GM12878 (cell line): Measurements from ENCODE around the gene ATP6V1C2. TPM values are rescaled to one million over a fixed set of nuclear protein-coding genes. Genes with fewer than 3 reads are reported as not detected.

Source experiments
- ATAC-seq: fragments of 200-7000 bp; cut with Tn5 transposase; 3 replicates; pipeline ENCODE4 v1.9.1; 2020; ENCODE audit warnings: mild to moderate bottlenecking, moderate library complexity
- BruUV-seq: library from RNA; stranded (reverse); fragments of 400-500 nt; replicated peaks from 2 replicates; lab custom pipeline; 2021; lab: Mats Ljungman, UMichigan
- CTCF ChIA-PET: fragments of 300-600 bp; sonication (Branson Sonifier 250); formaldehyde crosslinking; extraction: SDS; loops from one replicate; lab custom pipeline; 2021; ENCODE audit warnings: inconsistent platforms; lab: Yijun Ruan, JAX
- POLR2A ChIA-PET: fragments of 350-600 bp; formaldehyde crosslinking; extraction: SDS; loops from one replicate; lab custom pipeline; 2021; ENCODE audit warnings: inconsistent platforms; lab: Charles Lee
- RAD21 ChIA-PET: fragments of 300-600 bp; sonication (Branson Sonifier 250); formaldehyde crosslinking; loops from one replicate; lab custom pipeline; 2023; ENCODE audit warnings: antibody characterized with exemption; ENCODE audit not compliant: unreplicated experiment; lab: Charles Lee
- SMC1A ChIA-PET: fragments of 300-600 bp; sonication (Branson Sonifier 250); formaldehyde crosslinking; loops from one replicate; lab custom pipeline; 2023; ENCODE audit not compliant: unreplicated experiment, uncharacterized antibody; lab: Charles Lee
- DNase-seq: peaks from one replicate; pipeline ENCODE4 v3.0.0-alpha.2; 2011; ENCODE audit warnings: low read depth, low spot score
- FAIRE-seq: peaks from 3 replicates; lab custom pipeline; 2011; peaks lifted over from hg19 to GRCh38; lab: Jason Lieb, UNC
- H2AFZ ChIP-seq: 2 replicates; pipeline ENCODE4 v1.6.0; 2011; ENCODE audit warnings: low read depth, low read length, control low read depth; ENCODE audit not compliant: control insufficient read depth
- H3K27ac ChIP-seq: 2 replicates; pipeline ENCODE4 v1.5.1; 2011; ENCODE audit warnings: control low read depth; ENCODE audit not compliant: control insufficient read depth, insufficient read depth
- H3K27me3 ChIP-seq, 2 experiments: replicated peaks in 1 of 2; 2 replicates each; pipeline versions ENCODE4 v1.6.0 to v1.6.1; 2011; ENCODE audit warnings: low read length in 1 of 2; ENCODE audit not compliant: control insufficient read depth in 2 of 2, insufficient read depth in 2 of 2
- H3K36me3 ChIP-seq, 2 experiments: 2 replicates each; pipeline ENCODE4 v1.5.1; 2011; ENCODE audit warnings: low read length in 1 of 2; ENCODE audit not compliant: control insufficient read depth in 2 of 2, insufficient read depth in 2 of 2
- H3K4me1 ChIP-seq: 2 replicates; pipeline ENCODE4 v1.6.1; 2011; ENCODE audit warnings: mild to moderate bottlenecking, low read length, moderate library complexity, mixed read lengths; ENCODE audit not compliant: control insufficient read depth, insufficient read depth
- H3K4me2 ChIP-seq: 2 replicates; pipeline ENCODE4 v1.6.0; 2011; ENCODE audit warnings: control low read depth; ENCODE audit not compliant: control insufficient read depth, insufficient read depth
- H3K4me3 ChIP-seq: fragments of 200-600 bp; sonication (generic); 2 replicates; pipeline ENCODE4 v1.5.1; 2016
- H3K79me2 ChIP-seq: 2 replicates; pipeline ENCODE4 v1.6.0; 2011; ENCODE audit warnings: low read length; ENCODE audit not compliant: control insufficient read depth, insufficient read depth
- H3K9ac ChIP-seq: 2 replicates; pipeline ENCODE4 v1.8.0; 2011; ENCODE audit warnings: low read length, control low read depth, mixed read lengths; ENCODE audit not compliant: control insufficient read depth, insufficient read depth
- H3K9me3 ChIP-seq: replicated peaks from 3 replicates; pipeline ENCODE4 v1.5.1; 2011; ENCODE audit warnings: mild to moderate bottlenecking, low read length; ENCODE audit not compliant: control insufficient read depth, insufficient read depth
- H4K20me1 ChIP-seq: 2 replicates; pipeline ENCODE4 v1.6.0; 2011; ENCODE audit not compliant: control insufficient read depth, insufficient read depth
- BMI1 ChIP-seq: fragments of 450-650 bp; IDR thresholded peaks from 2 replicates; pipeline ENCODE4 v1.6.1; 2016; ENCODE audit warnings: mild to moderate bottlenecking, moderate library complexity, borderline replicate concordance
- MYB ChIP-seq: fragments of 150-350 bp; IDR thresholded peaks from 2 replicates; pipeline ENCODE4 v1.6.1; 2014; ENCODE audit warnings: mild to moderate bottlenecking, low read depth, low read length, borderline replicate concordance
- POLR2AphosphoS2 ChIP-seq: IDR thresholded peaks from 2 replicates; pipeline ENCODE4 v1.6.1; 2011; ENCODE audit warnings: low read depth, mild to moderate bottlenecking, low read length, improper control_type of control experiment, moderate library complexity
- STAT3 ChIP-seq: IDR thresholded peaks from 2 replicates; pipeline ENCODE4 v1.6.1; 2011; ENCODE audit warnings: low read depth, low read length, improper control_type of control experiment
- TARDBP ChIP-seq: IDR thresholded peaks from 2 replicates; pipeline ENCODE4 v1.6.1; 2016; ENCODE audit warnings: borderline replicate concordance
- ZZZ3 ChIP-seq: IDR thresholded peaks from 2 replicates; pipeline ENCODE4 v1.6.1; 2011; ENCODE audit warnings: low read depth; ENCODE audit not compliant: control insufficient read depth, insufficient read length
- WGBS: methylation state at CpG from one replicate; pipeline ENCODE4 v1.1.6; 2016; ENCODE audit warnings: low lambda C conversion rate; ENCODE audit not compliant: insufficient replicate concordance, insufficient coverage; ENCODE audit errors: missing lambda C conversion rate; 5-methylcytosine and 5-hydroxymethylcytosine counted together
- in situ Hi-C: fragments of 300-500 bp; cut with MboI; formaldehyde crosslinking; loops from 9 replicates; pipeline ENCODE4 v1.14.3; 2018; ENCODE audit warnings: mixed read lengths
- intact Hi-C: fragments of 100-400 bp; cut with micrococcal nuclease; formaldehyde crosslinking; loops from one replicate; pipeline ENCODE4 v1.14.2; 2022; ENCODE audit not compliant: unreplicated experiment
- polyA plus RNA-seq, 11 experiments: library from polyadenylated mRNA; depleted of rRNA in 4 of 11; unstranded in 6 of 11; stranded (reverse) in 5 of 11; fragments of >200 nt; fragmentation: Nextera tagmentation in 4 of 11; fragmentation: Illumina TruSeq in 1 of 11; extraction: Ambion mirVana in 4 of 11; extraction: Trizol in 1 of 11; gene quantifications; 1 replicate in 1 of 11; 2 replicates in 10 of 11; pipeline versions ENCODE4 v1.2.1 to v1.2.3, GENCODE V29; 2011 to 2016; ENCODE audit warnings: inconsistent platforms in 2 of 11, missing spikeins in 2 of 11, low read depth in 1 of 11
- total RNA-seq, 4 experiments: library from RNA; depleted of rRNA in 3 of 4; stranded (reverse); fragments of >200 nt in 3 of 4; fragmentation: Illumina TruSeq in 1 of 4; extraction: Trizol in 1 of 4; gene quantifications; 2 replicates each; pipeline versions ENCODE4 v1.2.1 to v1.2.3, GENCODE V29; 2013 to 2021
- TF ChIP-seq, protein P1 (sequence below): fragments of 450-650 bp; IDR thresholded peaks from 2 replicates; pipeline ENCODE4 v1.6.1; 2016; ENCODE audit warnings: mild to moderate bottlenecking, moderate library complexity, borderline replicate concordance
- TF ChIP-seq, protein P2 (sequence below): fragments of 450-650 bp; conservative IDR thresholded peaks from 2 replicates; pipeline ENCODE4 v1.6.1; 2017; ENCODE audit warnings: mild to moderate bottlenecking, moderate library complexity
- TF ChIP-seq, protein P3 (sequence below): IDR thresholded peaks from 2 replicates; pipeline ENCODE4 v1.6.1; 2011; ENCODE audit warnings: low read depth, low read length, improper control_type of control experiment, borderline replicate concordance

ATP6V1C2 gene
- total and polyA plus RNA-seq, 10 of the 15 experiments (the other 5 are each of a cell fraction or from before 2014, with no cell fraction given): 0.04 to 1.5 (median 0.24) TPM; not detected in 1

DNA sequence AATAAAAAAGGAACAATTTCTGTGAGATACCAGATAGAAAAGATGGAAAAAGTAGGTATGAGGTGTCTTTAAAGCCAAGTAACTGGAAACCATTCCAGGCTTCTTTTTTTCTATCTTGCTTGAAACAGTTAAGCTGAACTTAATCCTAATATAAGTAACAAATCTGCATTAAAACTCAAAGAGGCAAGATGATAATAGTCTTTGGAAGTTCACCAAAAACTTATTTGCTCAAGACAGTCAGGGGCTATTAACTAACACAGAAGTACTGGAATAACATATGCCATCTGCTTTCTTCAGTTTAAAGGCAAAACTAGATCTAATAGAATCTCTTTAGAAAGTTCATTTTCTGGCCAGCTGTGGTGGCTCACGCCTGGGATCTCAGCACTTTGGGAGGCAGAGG lies 72.4 kb downstream of the ATP6V1C2 start (continued):
- TF ChIP-seq, protein P1, sequence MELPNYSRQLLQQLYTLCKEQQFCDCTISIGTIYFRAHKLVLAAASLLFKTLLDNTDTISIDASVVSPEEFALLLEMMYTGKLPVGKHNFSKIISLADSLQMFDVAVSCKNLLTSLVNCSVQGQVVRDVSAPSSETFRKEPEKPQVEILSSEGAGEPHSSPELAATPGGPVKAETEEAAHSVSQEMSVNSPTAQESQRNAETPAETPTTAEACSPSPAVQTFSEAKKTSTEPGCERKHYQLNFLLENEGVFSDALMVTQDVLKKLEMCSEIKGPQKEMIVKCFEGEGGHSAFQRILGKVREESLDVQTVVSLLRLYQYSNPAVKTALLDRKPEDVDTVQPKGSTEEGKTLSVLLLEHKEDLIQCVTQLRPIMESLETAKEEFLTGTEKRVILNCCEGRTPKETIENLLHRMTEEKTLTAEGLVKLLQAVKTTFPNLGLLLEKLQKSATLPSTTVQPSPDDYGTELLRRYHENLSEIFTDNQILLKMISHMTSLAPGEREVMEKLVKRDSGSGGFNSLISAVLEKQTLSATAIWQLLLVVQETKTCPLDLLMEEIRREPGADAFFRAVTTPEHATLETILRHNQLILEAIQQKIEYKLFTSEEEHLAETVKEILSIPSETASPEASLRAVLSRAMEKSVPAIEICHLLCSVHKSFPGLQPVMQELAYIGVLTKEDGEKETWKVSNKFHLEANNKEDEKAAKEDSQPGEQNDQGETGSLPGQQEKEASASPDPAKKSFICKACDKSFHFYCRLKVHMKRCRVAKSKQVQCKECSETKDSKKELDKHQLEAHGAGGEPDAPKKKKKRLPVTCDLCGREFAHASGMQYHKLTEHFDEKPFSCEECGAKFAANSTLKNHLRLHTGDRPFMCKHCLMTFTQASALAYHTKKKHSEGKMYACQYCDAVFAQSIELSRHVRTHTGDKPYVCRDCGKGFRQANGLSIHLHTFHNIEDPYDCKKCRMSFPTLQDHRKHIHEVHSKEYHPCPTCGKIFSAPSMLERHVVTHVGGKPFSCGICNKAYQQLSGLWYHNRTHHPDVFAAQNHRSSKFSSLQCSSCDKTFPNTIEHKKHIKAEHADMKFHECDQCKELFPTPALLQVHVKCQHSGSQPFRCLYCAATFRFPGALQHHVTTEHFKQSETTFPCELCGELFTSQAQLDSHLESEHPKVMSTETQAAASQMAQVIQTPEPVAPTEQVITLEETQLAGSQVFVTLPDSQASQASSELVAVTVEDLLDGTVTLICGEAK: no peak
- TF ChIP-seq MYB (no peak), STAT3 (no peak)

DNA sequence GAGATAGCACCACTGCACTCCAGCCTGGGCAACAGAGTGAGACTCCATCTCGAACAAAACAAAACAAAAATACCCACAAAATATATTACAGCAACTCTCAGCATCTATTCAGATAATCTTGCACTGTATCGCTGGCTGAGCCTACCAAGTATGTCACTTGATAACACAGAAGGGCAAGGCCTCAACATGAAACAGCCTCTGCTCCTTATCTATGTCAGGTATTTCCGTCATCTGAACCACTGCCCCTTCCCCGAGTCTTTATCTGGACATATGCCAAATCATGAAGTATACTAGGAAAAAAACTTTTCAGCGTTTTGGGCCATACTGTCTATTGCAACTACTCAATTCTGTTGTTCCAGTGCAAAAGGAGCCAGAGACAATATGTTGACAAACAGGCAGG lies 73.4 kb downstream of the ATP6V1C2 start:
- FAIRE-seq: no peak
- ChIA-PET RAD21 (no interaction called here), CTCF (no interaction called here), SMC1A (no interaction called here), POLR2A (interaction anchor here (0.8 kb wide), 1 partner anchor 17 kb away, joined by 3 read pairs; the partner anchor contains the start of gene PDIA6)
- 0 out of 2 replicates have a peak, but pooled peaks cover 4% of the 10 kb centered on the region for H4K20me1 ChIP-seq
- intact Hi-C loops: no loop called here
- no peaks in the 10 kb centered on the region for H3K9me3 ChIP-seq
- H3K27me3 ChIP-seq: no peaks in the 10 kb centered on the region
- no TSS peak for BruUV-seq
- 77% methylated on average over 5 of the region's 5 CpGs for WGBS
- H3K36me3 ChIP-seq: peaks cover 14 to 35% of the 10 kb centered on the region in 2 experiments
- peaks cover 12% of the 10 kb centered on the region for H3K79me2 ChIP-seq
- ATAC-seq: no peak
- no peak overlapping the region for H2AFZ ChIP-seq
- no peak overlapping the region for H3K9ac ChIP-seq
- peaks cover 28% of the 10 kb centered on the region for H3K4me1 ChIP-seq
- DNase-seq: no peak
- in situ Hi-C loops: no loop called here
- H3K4me2 ChIP-seq: no peak overlapping the region
- H3K4me3 ChIP-seq: no peak overlapping the region
- no peak overlapping the region for H3K27ac ChIP-seq
- no peak for TF ChIP-seq BMI1
- TF ChIP-seq POLR2AphosphoS2: no peak
- TF ChIP-seq TARDBP: no peak
- no peak for TF ChIP-seq ZZZ3
- TF ChIP-seq, protein P2, sequence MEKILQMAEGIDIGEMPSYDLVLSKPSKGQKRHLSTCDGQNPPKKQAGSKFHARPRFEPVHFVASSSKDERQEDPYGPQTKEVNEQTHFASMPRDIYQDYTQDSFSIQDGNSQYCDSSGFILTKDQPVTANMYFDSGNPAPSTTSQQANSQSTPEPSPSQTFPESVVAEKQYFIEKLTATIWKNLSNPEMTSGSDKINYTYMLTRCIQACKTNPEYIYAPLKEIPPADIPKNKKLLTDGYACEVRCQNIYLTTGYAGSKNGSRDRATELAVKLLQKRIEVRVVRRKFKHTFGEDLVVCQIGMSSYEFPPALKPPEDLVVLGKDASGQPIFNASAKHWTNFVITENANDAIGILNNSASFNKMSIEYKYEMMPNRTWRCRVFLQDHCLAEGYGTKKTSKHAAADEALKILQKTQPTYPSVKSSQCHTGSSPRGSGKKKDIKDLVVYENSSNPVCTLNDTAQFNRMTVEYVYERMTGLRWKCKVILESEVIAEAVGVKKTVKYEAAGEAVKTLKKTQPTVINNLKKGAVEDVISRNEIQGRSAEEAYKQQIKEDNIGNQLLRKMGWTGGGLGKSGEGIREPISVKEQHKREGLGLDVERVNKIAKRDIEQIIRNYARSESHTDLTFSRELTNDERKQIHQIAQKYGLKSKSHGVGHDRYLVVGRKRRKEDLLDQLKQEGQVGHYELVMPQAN: no peak
- TF ChIP-seq, protein P1: no peak
- TF ChIP-seq, protein P3, sequence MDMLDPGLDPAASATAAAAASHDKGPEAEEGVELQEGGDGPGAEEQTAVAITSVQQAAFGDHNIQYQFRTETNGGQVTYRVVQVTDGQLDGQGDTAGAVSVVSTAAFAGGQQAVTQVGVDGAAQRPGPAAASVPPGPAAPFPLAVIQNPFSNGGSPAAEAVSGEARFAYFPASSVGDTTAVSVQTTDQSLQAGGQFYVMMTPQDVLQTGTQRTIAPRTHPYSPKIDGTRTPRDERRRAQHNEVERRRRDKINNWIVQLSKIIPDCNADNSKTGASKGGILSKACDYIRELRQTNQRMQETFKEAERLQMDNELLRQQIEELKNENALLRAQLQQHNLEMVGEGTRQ: no peak
